ENCODE data around the gene SIRT2.

- TF ChIP-seq CTCF (IDR thresholded peaks at IDR 0.05) (no peak), POLR2A (IDR thresholded peaks at IDR 0.05) (no peak)
These were observed 53.9 kb downstream of the SIRT2 start for GRCh38 chr19:38845374-38846024.
